GM12892 (cell line): ENCODE data around the gene LSS.

Experiments used
- DNase-seq: peaks from one replicate; pipeline ENCODE4 v3.0.0; 2011; ENCODE audit not compliant: insufficient read length
- FAIRE-seq: peaks from 2 replicates; lab custom pipeline; 2011; peaks lifted over from hg19 to GRCh38; lab: Jason Lieb, UNC
- POLR2A ChIP-seq: IDR thresholded peaks from 2 replicates; pipeline ENCODE4 v1.6.1; 2011; ENCODE audit warnings: low read depth, low read length, control low read depth
- POLR2AphosphoS5 ChIP-seq: IDR thresholded peaks from 2 replicates; pipeline ENCODE4 v1.6.1; 2011; ENCODE audit warnings: low read depth, low read length, control low read depth
- TAF1 ChIP-seq: IDR thresholded peaks from 2 replicates; pipeline ENCODE4 v1.6.1; 2011; ENCODE audit warnings: low read depth, mild to moderate bottlenecking, control low read depth, low read length, borderline replicate concordance

The LSS gene

DNA sequence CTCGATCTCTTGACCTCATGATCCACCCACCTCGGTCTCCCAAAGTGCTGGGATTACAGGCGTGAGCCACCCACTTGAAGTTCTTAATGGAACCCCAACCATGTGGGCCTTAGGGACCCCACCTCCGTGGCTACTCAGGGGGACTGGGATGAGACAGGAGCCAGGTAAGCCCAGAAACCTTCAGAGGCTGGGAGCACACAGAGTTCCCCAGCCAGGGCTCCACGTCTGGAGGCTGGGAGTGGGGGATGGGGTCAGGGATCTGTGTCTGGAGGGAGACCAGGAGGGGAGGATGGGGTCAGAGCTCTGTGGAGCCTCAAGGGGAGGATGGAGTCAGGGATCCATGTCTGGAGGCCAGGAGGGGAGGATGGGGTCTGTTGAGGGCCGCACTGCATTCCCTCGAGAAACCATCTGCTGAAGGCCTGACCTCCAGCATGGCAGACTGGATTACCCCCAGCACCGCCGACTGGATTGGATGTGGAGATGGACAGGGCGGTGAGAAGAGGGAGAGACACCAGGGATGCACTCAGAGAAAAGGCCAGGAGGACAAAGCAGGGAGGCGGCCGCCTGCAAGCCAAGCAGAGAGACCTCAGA, 71.1 kb downstream of the LSS start:
- no peak for DNase-seq
- no peak for TF ChIP-seq TAF1
- no peak for TF ChIP-seq POLR2A
- TF ChIP-seq POLR2AphosphoS5: no peak
- FAIRE-seq: no peak

DNA sequence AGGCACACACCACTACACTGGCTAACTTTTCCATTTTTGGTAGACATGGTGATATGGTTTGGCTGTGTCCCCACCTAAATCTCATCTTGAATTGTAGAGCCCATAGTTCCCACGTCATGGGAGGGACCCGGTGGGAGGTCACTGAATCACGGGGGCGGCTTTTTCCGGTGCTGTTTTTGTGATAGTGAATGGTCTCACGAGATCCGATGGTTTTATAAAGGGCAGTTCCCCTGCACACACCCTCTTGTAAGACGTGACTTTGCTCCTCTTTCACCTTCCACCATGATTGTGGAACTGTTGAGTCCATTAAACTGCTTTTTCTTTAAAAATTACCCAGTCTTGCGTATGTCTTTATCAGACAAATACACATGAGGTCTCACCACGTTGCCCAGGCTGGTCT, 71.9 kb downstream of the LSS start:
- DNase-seq (no peak), FAIRE-seq (no peak)
- TF ChIP-seq POLR2AphosphoS5 (no peak), TAF1 (no peak), POLR2A (no peak)

DNA sequence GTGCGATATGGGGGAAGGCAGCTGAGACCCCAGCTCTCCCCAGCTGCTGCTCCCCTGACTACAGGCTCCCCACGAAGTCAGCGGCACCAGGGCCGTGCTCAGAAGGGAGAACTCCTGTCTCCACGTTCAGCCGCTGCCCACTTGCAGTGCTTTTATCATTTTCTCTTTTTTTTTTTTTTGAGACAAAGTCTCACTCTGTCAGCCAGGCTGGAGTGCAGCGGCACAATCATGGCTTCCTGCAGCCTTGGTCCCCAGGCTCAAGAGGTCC, 72.3 kb downstream of the LSS start:
- DNase-seq: no peak
- FAIRE-seq: no peak
- TF ChIP-seq TAF1: no peak
- TF ChIP-seq POLR2A: no peak
- TF ChIP-seq POLR2AphosphoS5: no peak

DNA sequence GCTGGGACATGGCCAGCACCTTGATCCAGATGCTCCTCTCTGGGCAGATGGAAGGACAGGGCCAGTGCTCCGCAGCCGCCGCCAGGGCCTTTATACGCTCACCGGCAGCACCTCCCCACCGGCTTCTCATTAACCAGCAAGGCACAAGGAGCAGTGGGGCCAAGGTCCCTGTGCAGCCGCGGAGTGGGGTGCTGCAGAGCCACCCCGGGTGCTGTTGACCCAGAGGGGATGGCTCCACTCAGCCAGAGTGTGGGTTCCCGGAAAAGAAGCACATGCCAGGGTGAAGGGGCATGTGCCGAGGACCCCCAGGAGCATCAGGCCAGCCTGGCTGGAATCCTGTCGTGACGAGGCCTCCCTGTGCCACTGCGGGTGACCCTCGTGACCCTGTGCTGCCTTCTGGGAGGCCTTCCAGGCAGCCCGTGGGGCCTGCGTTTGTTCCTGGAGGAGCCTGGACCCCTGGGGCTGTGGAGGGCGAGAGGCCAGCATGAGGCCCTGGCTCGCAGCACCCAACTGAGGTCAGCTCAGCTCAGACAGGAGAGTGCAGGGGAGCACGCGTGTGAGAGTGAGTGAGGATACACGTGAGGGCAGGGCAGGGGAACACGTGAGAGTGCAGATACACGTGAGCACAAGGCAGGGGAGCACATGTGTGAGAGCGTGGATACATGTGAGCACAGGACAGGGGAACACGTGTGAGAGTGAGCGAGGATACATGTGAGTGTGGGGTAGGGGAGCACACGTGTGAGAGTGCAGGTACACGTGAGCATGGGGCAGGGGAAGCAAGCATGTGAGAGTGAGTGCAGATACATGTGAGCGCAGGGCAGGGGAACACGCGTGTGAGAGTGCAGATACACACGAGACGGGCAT, 72.8 kb downstream of the LSS start, which contains the start of gene FTCD:
TSS of gene FTCD (minus strand) at position 66 of the 864 bp plus-strand sequence. CDS start at position 10, 56 bp downstream.
- FAIRE-seq (no peak), DNase-seq (no peak)
- TF ChIP-seq POLR2AphosphoS5 (no peak), TAF1 (no peak), POLR2A (no peak)

GRCh38 chr21:46154955-46155513, 73.5 kb downstream of the LSS start:
- TF ChIP-seq TAF1: no peak
- TF ChIP-seq POLR2AphosphoS5: no peak
- no peak for TF ChIP-seq POLR2A
- DNase-seq (no peak), FAIRE-seq (no peak)

- FAIRE-seq: no peak
Measured at GRCh38 chr21:46154155-46154954, 74.2 kb downstream of the LSS start.

GRCh38 chr21:46153247-46154154, 75.1 kb downstream of the LSS start:
- no peak for FAIRE-seq
- DNase-seq: peak; percentile 62
- TF ChIP-seq POLR2AphosphoS5 (no peak), POLR2A (no peak), TAF1 (no peak)

More at GRCh38 chr21:46154155-46154954, 74.2 kb downstream of the LSS start:
- no peak for TF ChIP-seq POLR2A
- TF ChIP-seq TAF1: no peak
- no peak for TF ChIP-seq POLR2AphosphoS5
- DNase-seq: no peak

- TF ChIP-seq TAF1 (no peak), POLR2A (no peak), POLR2AphosphoS5 (no peak)
- no peak for FAIRE-seq
- no peak for DNase-seq
Measured at GRCh38 chr21:46152927-46153246, 75.7 kb downstream of the LSS start.

- FAIRE-seq: no peak
- DNase-seq: no peak
- TF ChIP-seq POLR2A (no peak), TAF1 (no peak), POLR2AphosphoS5 (no peak)
Measured at GRCh38 chr21:46151989-46152926, 76.3 kb downstream of the LSS start.

GRCh38 chr21:46151261-46151988, 77.1 kb downstream of the LSS start:
- DNase-seq: no peak
- no peak for FAIRE-seq
- TF ChIP-seq POLR2A (no peak), TAF1 (no peak), POLR2AphosphoS5 (no peak)
